ENCODE data around the gene PRPH.
"Not testable (repeated sequence)": the region's sequence is repeated elsewhere in the genome, so short reads cannot be mapped to it uniquely, and the experiment has no call there.

Gene PRPH

GRCh38 chr12:49332441-49332861, 37.5 kb downstream of the PRPH start:
- Mint-ChIP-seq H3K27ac (no peak overlapping the region), H3K4me3 (no peak overlapping the region), H3K36me3 (peaks cover 20% of the 10 kb centered on the region), H3K9me3 (no peaks in the 10 kb centered on the region), H3K4me1 (peaks cover 10% of the 10 kb centered on the region)
- ATAC-seq, result no peak
- no peak for DNase-seq (ENCODE audit: low spot score in 2 of 2)

- Mint-ChIP-seq H3K27ac (no peak overlapping the region), H3K9me3 (no peaks in the 10 kb centered on the region), H3K4me1 (peaks cover 15% of the 10 kb centered on the region), H3K36me3 (peaks cover 16% of the 10 kb centered on the region), H3K4me3 (peak overlapping the region; percentile 22)
- no peak for DNase-seq (ENCODE audit: low spot score in 2 of 2)
- no peak for ATAC-seq
Observed at GRCh38 chr12:49332891-49333371, 38.0 kb downstream of the PRPH start.

GRCh38 chr12:49333778-49334177, 38.8 kb downstream of the PRPH start:
- not testable (repeated sequence) for DNase-seq (ENCODE audit: low spot score in 2 of 2); H3K4me3 Mint-ChIP-seq; ATAC-seq; H3K9me3 Mint-ChIP-seq; H3K27ac Mint-ChIP-seq
- Mint-ChIP-seq H3K36me3 (peaks cover 12% of the 10 kb centered on the region), H3K4me1 (peaks cover 18% of the 10 kb centered on the region)

- Mint-ChIP-seq H3K4me3 (no peak overlapping the region), H3K4me1 (peaks cover 18% of the 10 kb centered on the region), H3K36me3 (peaks cover 8% of the 10 kb centered on the region), H3K9me3 (no peaks in the 10 kb centered on the region), H3K27ac (no peak overlapping the region)
- ATAC-seq (no peak), DNase-seq (ENCODE audit: low spot score in 2 of 2) (no peak)
Observed at GRCh38 chr12:49334226-49334625, 39.3 kb downstream of the PRPH start.

GRCh38 chr12:49334681-49335080, 39.7 kb downstream of the PRPH start:
- DNase-seq (ENCODE audit: low spot score in 2 of 2), result no peak
- peaks cover 18% of the 10 kb centered on the region for H3K4me1 Mint-ChIP-seq
- no peak overlapping the region for H3K4me3 Mint-ChIP-seq
- no peaks in the 10 kb centered on the region for H3K9me3 Mint-ChIP-seq
- no peak for ATAC-seq
- no peak overlapping the region for H3K27ac Mint-ChIP-seq
- H3K36me3 Mint-ChIP-seq, result peaks cover 7% of the 10 kb centered on the region

GRCh38 chr12:49335118-49335954, 40.4 kb downstream of the PRPH start:
- no peaks in the 10 kb centered on the region for H3K9me3 Mint-ChIP-seq
- H3K4me1 Mint-ChIP-seq, result peaks cover 18% of the 10 kb centered on the region
- H3K4me3 Mint-ChIP-seq, result no peak overlapping the region
- H3K36me3 Mint-ChIP-seq, result peaks cover 7% of the 10 kb centered on the region
- H3K27ac Mint-ChIP-seq, result no peak overlapping the region
- DNase-seq (ENCODE audit: low spot score in 2 of 2), result no peak
- no peak for ATAC-seq

- H3K4me3 Mint-ChIP-seq, result peak overlapping the region; percentile 52
Observed at GRCh38 chr12:49335955-49336644, 41.2 kb downstream of the PRPH start.

GRCh38 chr12:49336645-49337584, 42.0 kb downstream of the PRPH start, which contains the start of gene C1QL4:
Gene C1QL4 (minus strand): TSS chr12:49337188. CDS start chr12:49336477, 711 bp downstream.
- Mint-ChIP-seq H3K9me3 (no peaks in the 10 kb centered on the region), H3K36me3 (peaks cover 4% of the 10 kb centered on the region), H3K27ac (peak within 1 kb of the TSS; percentile 29), H3K4me3 (peak within 1 kb of the TSS; percentile 52), H3K4me1 (peaks cover 18% of the 10 kb centered on the region)
- DNase-seq (ENCODE audit: low spot score in 2 of 2) (peak; percentile 94 to 96), ATAC-seq (peak; percentile 78)

More at GRCh38 chr12:49335955-49336644, 41.2 kb downstream of the PRPH start:
- no peaks in the 10 kb centered on the region for H3K9me3 Mint-ChIP-seq
- H3K36me3 Mint-ChIP-seq, result peaks cover 7% of the 10 kb centered on the region
- ATAC-seq (no peak), DNase-seq (ENCODE audit: low spot score in 2 of 2) (no peak)
- no peak overlapping the region for H3K27ac Mint-ChIP-seq
- peaks cover 18% of the 10 kb centered on the region for H3K4me1 Mint-ChIP-seq

- no peak for DNase-seq (ENCODE audit: low spot score in 2 of 2)
- Mint-ChIP-seq H3K4me3 (no peak overlapping the region), H3K9me3 (no peaks in the 10 kb centered on the region), H3K4me1 (peaks cover 32% of the 10 kb centered on the region), H3K36me3 (no peaks in the 10 kb centered on the region), H3K27ac (peak overlapping the region; percentile 64)
- ATAC-seq, result no peak
Observed at GRCh38 chr12:49338830-49339463, 44.0 kb downstream of the PRPH start.

GRCh38 chr12:49339464-49339861, 44.5 kb downstream of the PRPH start:
- H3K9me3 Mint-ChIP-seq, result no peaks in the 10 kb centered on the region
- H3K4me1 Mint-ChIP-seq, result peaks cover 37% of the 10 kb centered on the region
- peak overlapping the region; percentile 64 for H3K27ac Mint-ChIP-seq
- H3K4me3 Mint-ChIP-seq, result no peak overlapping the region
- ATAC-seq (no peak), DNase-seq (ENCODE audit: low spot score in 2 of 2) (no peak)
- no peaks in the 10 kb centered on the region for H3K36me3 Mint-ChIP-seq

- H3K4me1 Mint-ChIP-seq, result peaks cover 38% of the 10 kb centered on the region
- H3K9me3 Mint-ChIP-seq, result no peaks in the 10 kb centered on the region
Observed at GRCh38 chr12:49340095-49340870, 45.3 kb downstream of the PRPH start.

GRCh38 chr12:49340971-49341776, 46.2 kb downstream of the PRPH start:
- H3K4me1 Mint-ChIP-seq, result peaks cover 47% of the 10 kb centered on the region
- DNase-seq (ENCODE audit: low spot score in 2 of 2) (no peak), ATAC-seq (no peak)
- no peaks in the 10 kb centered on the region for H3K9me3 Mint-ChIP-seq
- H3K36me3 Mint-ChIP-seq, result no peaks in the 10 kb centered on the region
- peak overlapping the region; percentile 66 for H3K4me3 Mint-ChIP-seq
- no peak overlapping the region for H3K27ac Mint-ChIP-seq

More at GRCh38 chr12:49340095-49340870, 45.3 kb downstream of the PRPH start:
- ATAC-seq (no peak), DNase-seq (ENCODE audit: low spot score in 2 of 2) (no peak)
- H3K36me3 Mint-ChIP-seq, result no peaks in the 10 kb centered on the region
- H3K27ac Mint-ChIP-seq, result no peak overlapping the region
- H3K4me3 Mint-ChIP-seq, result no peak overlapping the region

GRCh38 chr12:49341777-49342065, 46.8 kb downstream of the PRPH start:
- peaks cover 2% of the 10 kb centered on the region for H3K36me3 Mint-ChIP-seq
- no peak overlapping the region for H3K27ac Mint-ChIP-seq
- DNase-seq (ENCODE audit: low spot score in 2 of 2) (no peak), ATAC-seq (no peak)
- H3K9me3 Mint-ChIP-seq, result no peaks in the 10 kb centered on the region
- peak overlapping the region; percentile 66 for H3K4me3 Mint-ChIP-seq
- peaks cover 50% of the 10 kb centered on the region for H3K4me1 Mint-ChIP-seq

Measured in stimulated activated effector memory CD8-positive, alpha-beta T cell treated with anti-CD3 and anti-CD28 coated beads, Interleukin-12 subunit alpha, Interleukin-12 subunit beta, amount 100 ng/mL, for 72 hours (primary cell).